WTC11 (cell line): ENCODE data around the gene ATR.
"Not testable (repeated sequence)": the region's sequence is repeated elsewhere in the genome, so short reads cannot be mapped to it uniquely, and the experiment has no call there.

Source experiments
- ELF4 ChIP-seq: sonication (generic); formaldehyde crosslinking; IDR thresholded peaks from 2 replicates; pipeline ENCODE4 v1.8.1; 2022; ENCODE audit warnings: low read depth, mild to moderate bottlenecking, moderate library complexity, missing genetic modification reagents
- ZNF121 ChIP-seq: sonication (generic); formaldehyde crosslinking; IDR thresholded peaks from 2 replicates; pipeline ENCODE4 v1.8.0; 2023; ENCODE audit warnings: missing genetic modification reagents
- ZSCAN18 ChIP-seq: fragments of 250-450 bp; sonication (Bioruptor Pico); IDR thresholded peaks from 2 replicates; pipeline ENCODE4 v2.1.2; 2022; ENCODE audit warnings: mild to moderate bottlenecking, moderate library complexity
- TF ChIP-seq, protein P1 (sequence below): fragments of 200-600 bp; IDR thresholded peaks from 2 replicates; pipeline ENCODE4 v1.8.0; 2022; ENCODE audit warnings: antibody characterized with exemption

GRCh38 chr3:142569422-142569821 lies 9.1 kb downstream of the ATR start:
- TF ChIP-seq, protein P1, sequence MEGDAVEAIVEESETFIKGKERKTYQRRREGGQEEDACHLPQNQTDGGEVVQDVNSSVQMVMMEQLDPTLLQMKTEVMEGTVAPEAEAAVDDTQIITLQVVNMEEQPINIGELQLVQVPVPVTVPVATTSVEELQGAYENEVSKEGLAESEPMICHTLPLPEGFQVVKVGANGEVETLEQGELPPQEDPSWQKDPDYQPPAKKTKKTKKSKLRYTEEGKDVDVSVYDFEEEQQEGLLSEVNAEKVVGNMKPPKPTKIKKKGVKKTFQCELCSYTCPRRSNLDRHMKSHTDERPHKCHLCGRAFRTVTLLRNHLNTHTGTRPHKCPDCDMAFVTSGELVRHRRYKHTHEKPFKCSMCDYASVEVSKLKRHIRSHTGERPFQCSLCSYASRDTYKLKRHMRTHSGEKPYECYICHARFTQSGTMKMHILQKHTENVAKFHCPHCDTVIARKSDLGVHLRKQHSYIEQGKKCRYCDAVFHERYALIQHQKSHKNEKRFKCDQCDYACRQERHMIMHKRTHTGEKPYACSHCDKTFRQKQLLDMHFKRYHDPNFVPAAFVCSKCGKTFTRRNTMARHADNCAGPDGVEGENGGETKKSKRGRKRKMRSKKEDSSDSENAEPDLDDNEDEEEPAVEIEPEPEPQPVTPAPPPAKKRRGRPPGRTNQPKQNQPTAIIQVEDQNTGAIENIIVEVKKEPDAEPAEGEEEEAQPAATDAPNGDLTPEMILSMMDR = not testable (repeated sequence)
- TF ChIP-seq ZNF121; ELF4 (CRISPR knock-in tag); ZSCAN18: not testable (repeated sequence)
